ENCODE measurements around the gene SLC16A11.

SLC16A11 gene

DNA sequence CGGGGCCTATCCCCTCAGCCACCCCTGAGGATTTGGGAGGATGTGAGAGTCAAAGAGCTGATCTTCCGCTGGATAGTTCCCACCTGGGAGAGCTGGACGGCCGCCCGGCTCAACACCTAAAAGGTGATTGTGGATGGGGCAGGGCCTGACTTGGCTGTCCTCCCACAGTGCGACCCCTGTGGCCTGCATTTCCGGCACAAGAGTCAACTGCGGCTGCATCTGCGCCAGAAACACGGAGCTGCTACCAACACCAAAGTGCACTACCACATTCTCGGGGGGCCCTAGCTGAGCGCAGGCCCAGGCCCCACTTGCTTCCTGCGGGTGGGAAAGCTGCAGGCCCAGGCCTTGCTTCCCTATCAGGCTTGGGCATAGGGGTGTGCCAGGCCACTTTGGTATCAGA, 16.6 kb downstream of the SLC16A11 start:
- DNase-seq (ENCODE audit: low read depth in 2 of 2, low spot score in 1 of 2) = no peak

GRCh38 chr17:7026471-7027115, 17.3 kb downstream of the SLC16A11 start:
- no peak for DNase-seq (ENCODE audit: low read depth in 2 of 2, low spot score in 1 of 2)

- no peak for DNase-seq (ENCODE audit: low read depth in 2 of 2, low spot score in 1 of 2)
Measured at GRCh38 chr17:7025245-7025644, 18.6 kb downstream of the SLC16A11 start.

GRCh38 chr17:7024402-7024785, 19.5 kb downstream of the SLC16A11 start:
- no peak for DNase-seq (ENCODE audit: low read depth in 2 of 2, low spot score in 1 of 2)

DNA sequence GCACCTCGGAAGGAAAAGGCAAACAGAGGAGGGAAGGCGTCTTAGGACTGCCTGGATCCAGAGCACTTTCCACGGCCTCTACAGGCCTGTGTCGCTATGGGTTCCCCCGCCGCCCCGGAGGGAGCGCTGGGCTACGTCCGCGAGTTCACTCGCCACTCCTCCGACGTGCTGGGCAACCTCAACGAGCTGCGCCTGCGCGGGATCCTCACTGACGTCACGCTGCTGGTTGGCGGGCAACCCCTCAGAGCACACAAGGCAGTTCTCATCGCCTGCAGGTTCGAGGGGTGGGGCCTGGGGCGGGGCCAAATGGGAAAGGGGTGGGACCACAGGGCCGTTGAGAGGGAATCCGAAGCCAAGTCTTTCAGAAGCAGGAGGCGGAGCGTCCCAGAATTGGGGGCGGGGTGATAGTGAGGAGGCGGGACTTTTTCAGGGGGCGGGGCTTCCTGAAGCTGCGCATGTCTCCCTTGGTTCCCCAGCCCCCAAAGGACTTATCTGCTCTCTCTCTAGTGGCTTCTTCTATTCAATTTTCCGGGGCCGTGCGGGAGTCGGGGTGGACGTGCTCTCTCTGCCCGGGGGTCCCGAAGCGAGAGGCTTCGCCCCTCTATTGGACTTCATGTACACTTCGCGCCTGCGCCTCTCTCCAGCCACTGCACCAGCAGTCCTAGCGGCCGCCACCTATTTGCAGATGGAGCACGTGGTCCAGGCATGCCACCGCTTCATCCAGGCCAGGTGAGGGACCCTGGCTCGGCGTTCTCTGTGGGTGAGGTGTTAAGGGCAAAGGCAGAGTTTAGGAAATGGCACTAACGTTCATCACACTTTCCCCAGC, 20.1 kb downstream of the SLC16A11 start:
- peak; percentile 82 to 88 for DNase-seq (ENCODE audit: low read depth in 2 of 2, low spot score in 1 of 2)

DNA sequence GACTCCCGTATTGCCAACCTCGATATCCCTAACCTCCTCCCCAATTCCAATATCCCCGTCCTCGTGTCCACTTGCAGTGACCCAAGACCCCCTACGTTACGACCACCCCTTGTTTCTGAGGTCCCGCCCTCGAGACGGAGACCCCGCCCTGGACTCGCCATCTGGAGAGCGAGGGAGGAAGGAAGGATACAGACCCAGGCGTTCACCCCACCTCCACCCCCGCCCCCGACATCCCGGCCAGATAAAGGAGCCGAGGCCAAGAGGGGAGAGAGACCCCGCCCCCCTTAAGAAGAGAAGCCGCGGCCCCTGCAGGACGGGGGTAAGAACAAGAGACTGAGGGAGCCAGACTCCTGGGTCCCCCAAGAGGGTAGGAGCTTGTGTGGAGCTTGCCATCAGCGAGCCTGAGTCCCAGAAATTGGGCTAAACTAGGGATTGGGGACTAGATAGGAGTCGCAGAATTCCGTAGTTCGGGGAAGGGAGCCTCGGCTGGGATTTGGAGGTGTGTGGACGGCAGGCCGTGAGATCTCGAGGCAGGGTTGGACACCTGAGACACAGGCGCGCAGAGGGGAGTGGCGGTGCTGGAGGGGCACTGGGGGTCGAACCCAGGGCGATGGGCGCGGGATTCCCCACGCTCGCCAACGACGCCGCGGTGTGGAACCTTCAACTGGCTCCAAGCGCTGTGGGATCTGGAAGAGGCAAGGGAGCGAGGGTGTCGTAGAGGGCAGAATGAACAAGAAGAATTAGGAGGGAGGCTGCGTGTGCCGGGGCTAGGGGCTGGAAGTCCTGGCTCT, 20.9 kb downstream of the SLC16A11 start, which contains the start of gene BCL6B:
Gene BCL6B, plus strand, starts transcription at position 270 of the 791 bp plus-strand sequence. CDS start 622 bp downstream, outside the sequence.
- DNase-seq (ENCODE audit: low read depth in 2 of 2, low spot score in 1 of 2) = no peak

- DNase-seq (ENCODE audit: low read depth in 2 of 2, low spot score in 1 of 2) = peak in 1 of 2 donors; percentile 58
Measured at GRCh38 chr17:7021993-7022778, 21.7 kb downstream of the SLC16A11 start.

DNA sequence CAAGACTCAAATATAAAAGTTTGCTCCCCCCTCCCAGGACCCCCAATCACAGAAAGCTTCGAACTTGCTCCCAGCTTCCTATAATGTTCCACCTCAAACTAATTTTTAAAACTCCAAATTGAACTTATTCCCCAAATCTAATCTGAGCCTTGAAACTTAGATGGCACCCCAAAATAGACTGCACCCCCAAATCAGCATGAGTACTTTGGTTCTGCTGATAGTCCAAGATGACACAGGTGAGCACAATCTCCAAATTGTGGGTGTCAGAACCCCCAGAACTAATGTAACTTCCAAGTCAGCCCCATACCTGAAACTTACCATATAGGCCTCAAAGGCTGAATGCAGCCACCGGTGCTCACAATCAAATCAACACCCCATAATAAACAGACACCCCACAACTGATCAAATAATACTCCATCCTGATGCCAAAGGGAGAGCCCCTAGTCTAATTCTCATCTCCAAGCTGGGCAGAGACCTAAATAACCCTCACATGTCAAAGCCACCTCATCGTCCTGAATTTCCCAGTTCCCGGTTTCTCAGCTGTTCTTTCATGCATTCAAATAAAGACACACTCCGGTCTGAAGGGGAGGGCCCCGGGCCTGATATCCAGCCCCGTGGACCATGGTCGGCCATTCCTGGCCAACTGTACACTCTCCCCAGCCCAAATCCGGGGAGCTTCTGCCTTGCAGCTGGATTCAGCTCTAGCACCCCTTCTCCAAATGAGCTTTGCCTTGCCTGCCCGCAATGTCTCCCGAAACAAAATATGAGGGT, 22.8 kb downstream of the SLC16A11 start:
- DNase-seq (ENCODE audit: low read depth in 2 of 2, low spot score in 1 of 2) = no peak

GRCh38 chr17:7019839-7020519, 23.9 kb downstream of the SLC16A11 start:
- no peak for DNase-seq (ENCODE audit: low read depth in 2 of 2, low spot score in 1 of 2)

GRCh38 chr17:7019367-7019766, 24.5 kb downstream of the SLC16A11 start:
- no peak for DNase-seq (ENCODE audit: low read depth in 2 of 2, low spot score in 1 of 2)

GRCh38 chr17:7018331-7018964, 25.4 kb downstream of the SLC16A11 start:
- DNase-seq (ENCODE audit: low read depth in 2 of 2, low spot score in 1 of 2) = no peak

GRCh38 chr17:7017827-7018200, 26.1 kb downstream of the SLC16A11 start:
- no peak for DNase-seq (ENCODE audit: low read depth in 2 of 2, low spot score in 1 of 2)

GRCh38 chr17:7016886-7017826, 26.7 kb downstream of the SLC16A11 start:
- DNase-seq (ENCODE audit: low read depth in 2 of 2, low spot score in 1 of 2) = no peak

- no peak for DNase-seq (ENCODE audit: low read depth in 2 of 2, low spot score in 1 of 2)
Measured at GRCh38 chr17:7016418-7016817, 27.5 kb downstream of the SLC16A11 start.

- DNase-seq (ENCODE audit: low read depth in 2 of 2, low spot score in 1 of 2) = peak; percentile 47 to 62
Measured at GRCh38 chr17:7014995-7015958, 28.6 kb downstream of the SLC16A11 start.

GRCh38 chr17:7014261-7014994, 29.5 kb downstream of the SLC16A11 start:
- DNase-seq (ENCODE audit: low read depth in 2 of 2, low spot score in 1 of 2) = peak; percentile 91 to 95
